Activated CD4-positive, CD25-positive, alpha-beta regulatory T cell treated with anti-CD3 and anti-CD28 coated beads, Interleukin-2, amount 50 U/mL, for 16 hours (primary cell): ENCODE results near the gene KIF23.
A peak's percentile ranks its signal among the peaks of the same experiment; 100 is the strongest.

Experiments used
- DNase-seq: peaks from one replicate; pipeline ENCODE4 v3.0.0-alpha.2; 2020; ENCODE audit warnings: low read depth, low spot score

KIF23 gene

GRCh38 chr15:69394556-69395282 lies 19.4 kb upstream of the KIF23 start:
- peak; percentile 61 for DNase-seq

- no peak for DNase-seq
Measured at GRCh38 chr15:69395460-69395859, 18.7 kb upstream of the KIF23 start.

GRCh38 chr15:69395991-69396390 lies 18.2 kb upstream of the KIF23 start:
- no peak for DNase-seq

- no peak for DNase-seq
Measured at GRCh38 chr15:69398491-69398891, 15.7 kb upstream of the KIF23 start.

DNA sequence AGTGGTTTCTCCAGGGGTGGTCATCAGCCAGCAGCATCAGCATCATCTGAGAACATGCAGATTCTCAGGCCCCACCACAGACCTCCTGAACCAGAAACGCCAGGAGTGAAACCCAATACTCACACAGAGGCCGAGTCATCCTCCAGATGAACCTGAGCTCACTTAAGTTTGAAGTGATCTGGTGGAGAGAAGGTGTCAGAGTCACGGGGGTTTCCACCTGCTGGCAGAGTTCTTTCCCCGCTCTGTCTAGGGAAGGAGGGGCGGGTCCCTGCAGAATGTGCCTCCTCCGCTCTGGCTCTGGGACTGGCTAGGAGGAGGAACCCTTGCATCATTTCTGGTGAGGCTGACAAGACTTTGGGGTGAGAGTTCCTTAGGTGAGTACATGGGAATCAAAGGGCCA lies 13.3 kb upstream of the KIF23 start:
- no peak for DNase-seq

DNA sequence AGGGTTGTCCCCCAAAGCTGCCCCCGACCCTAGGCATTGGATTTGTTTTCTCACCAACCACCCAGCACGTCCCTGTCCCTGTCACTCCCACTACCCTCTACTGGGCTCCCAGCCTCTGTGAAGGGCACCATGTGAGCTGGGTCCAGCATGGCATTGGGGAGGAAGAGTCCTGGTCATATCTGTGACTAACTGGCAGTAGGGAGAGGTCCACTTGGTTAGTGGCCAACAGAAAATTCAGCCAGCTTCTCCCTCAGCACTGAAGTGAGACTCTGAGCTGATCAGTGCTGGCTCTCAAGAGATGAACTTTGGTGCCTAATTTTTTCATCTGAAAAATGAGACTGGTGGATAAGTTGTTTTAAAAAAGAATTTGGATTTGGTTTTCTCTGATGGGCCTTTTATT lies 11.3 kb upstream of the KIF23 start:
- DNase-seq: no peak

DNA sequence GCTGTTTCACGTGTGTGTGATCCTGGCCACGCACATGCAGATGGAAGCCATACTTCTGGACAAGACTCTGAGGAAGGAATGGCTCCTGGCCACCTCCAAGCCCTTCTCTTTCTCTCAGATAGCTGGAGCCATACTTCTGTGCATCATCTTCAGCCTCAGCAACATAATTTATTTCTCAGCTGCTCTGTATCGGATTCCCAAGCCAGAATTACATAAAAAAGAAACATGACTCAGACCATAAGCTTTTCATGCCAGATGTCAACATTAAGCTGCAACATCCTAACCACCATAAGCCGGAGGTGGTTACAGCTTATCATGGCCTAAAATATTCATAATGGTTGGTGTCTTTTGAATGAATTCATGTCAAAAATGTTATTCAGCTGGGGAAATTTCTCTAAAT lies 10.6 kb upstream of the KIF23 start:
- DNase-seq: no peak

DNA sequence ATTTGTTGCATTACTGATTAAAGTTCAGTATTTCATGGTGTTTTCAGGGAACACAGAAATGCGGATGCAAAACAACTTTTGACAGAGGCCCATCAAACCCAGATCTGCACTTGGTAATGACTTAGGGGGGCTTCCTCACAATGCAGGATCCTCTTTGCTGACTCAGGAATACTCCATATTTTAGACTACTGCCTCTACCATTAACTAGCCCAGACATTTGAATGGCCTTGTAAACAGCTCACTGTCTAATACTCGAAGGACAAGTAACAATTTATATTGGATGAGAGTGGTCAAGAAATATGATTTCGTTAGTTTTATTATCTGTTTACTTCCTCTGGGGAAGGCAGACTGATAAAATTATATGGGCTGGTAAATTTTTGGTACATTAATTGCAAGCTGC lies 9.0 kb upstream of the KIF23 start:
- no peak for DNase-seq

DNA sequence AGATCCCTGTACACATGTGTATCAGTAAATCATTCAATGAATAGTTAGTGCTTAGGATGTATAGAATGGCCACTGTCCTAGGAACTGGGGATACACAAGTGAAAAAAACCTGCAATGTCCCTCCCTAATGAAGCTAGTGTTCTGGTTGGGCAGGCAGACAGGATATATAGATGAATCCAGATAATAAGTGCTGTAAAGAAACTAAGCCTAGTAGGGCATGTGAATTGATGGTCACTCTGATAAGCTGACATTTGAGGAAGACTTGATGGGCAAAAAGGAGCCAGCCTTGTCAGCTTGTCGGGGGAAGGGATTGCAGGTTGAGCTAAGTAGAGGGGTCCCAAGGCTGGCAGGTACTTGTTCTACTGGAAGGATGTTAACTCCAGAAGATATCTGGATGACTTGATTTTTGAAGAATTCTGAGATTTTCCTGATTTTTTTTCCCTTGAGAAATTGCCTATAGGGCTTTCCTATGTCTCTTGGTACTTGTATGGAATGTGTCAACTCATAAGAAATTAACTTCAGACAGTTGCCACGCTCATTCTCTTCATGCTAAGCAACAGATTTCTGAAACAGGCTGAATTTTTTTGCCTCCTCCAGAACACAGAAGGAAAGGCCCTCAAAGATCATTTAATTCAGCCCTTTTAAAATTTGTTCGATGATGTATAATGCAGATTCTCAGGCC lies 6.3 kb upstream of the KIF23 start:
- DNase-seq: no peak

DNA sequence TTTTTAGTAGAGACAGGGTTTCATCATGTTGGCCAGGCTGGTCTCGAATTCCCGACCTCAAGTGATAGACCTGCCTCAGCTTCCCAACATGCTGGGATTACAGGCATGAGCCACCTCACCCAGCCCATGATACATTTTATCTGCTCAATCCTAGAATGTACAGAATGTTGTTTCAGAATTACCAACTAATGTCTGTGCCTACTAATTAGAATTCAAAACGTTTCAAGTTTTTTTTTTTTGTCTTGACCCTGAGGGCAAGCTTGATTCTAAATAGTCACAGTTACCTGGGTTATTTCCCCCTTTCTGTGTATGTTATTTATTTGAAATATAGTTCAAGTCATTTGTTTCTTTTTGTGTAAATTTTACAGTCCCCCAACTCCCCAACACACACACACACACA lies 5.3 kb upstream of the KIF23 start:
- no peak for DNase-seq

- DNase-seq: no peak
Measured at GRCh38 chr15:69410248-69410874, 3.8 kb upstream of the KIF23 start.

DNA sequence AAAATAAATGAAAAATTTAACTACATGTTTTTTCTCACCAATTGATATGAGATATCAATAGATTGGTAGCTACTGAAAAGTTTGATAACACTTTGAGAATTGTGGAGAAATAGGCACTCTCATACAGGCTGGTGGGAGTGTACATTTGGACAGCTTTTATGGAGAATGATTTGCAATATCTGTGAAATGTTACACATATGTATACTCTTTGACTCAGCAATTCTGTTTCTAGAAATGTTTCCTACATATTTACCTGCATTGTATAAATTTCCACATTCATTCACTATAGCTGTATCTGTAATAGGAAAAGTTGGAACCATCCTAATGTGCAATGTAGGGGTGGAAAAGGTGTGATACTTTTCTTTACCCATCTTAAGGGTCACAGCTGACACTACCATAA lies 1.9 kb upstream of the KIF23 start:
- no peak for DNase-seq

- DNase-seq: no peak
Measured at GRCh38 chr15:69412701-69413100, 1.4 kb upstream of the KIF23 start.

GRCh38 chr15:69414701-69415167 lies 585 bp downstream of the KIF23 start:
- no peak for DNase-seq

DNA sequence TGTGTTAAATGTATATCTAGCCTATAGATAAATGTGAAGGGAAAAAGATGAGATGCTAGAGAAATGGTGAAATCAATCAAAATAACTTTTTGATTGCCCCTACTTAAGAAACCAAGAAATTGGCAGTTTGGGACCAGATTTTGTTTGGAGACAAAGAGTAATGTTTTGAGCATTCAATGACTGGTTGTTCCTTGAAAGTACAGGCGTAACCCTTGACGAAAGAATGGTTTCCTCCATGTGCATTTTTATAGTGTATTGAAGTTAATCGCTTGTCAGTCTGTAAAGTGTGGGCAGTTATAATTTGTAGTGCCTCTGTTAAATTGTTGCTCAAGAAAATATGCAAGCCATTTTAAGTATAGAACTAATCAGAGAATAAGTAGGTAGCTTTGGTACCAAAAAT lies 1.2 kb downstream of the KIF23 start:
- no peak for DNase-seq

DNA sequence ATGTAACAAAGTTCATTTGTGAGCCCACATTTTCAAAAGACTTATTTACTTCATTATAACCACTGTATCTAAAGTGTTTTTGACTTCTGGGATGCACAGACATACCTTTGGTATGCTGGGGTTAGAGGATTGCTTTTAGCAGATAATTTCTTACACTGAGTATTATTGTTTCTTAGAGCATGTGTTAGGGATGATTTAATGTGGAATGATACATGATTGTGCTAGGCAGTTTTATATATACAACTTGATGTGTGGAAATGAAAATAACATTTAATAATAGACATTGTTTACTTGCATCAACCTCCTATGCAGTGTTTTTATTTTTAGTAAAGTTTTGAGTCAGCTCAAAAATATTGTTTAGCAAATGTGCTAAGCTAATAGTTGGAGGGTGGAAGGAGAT lies 3.4 kb downstream of the KIF23 start:
- DNase-seq: no peak

- no peak for DNase-seq
Measured at GRCh38 chr15:69421498-69421897, 7.3 kb downstream of the KIF23 start.

DNA sequence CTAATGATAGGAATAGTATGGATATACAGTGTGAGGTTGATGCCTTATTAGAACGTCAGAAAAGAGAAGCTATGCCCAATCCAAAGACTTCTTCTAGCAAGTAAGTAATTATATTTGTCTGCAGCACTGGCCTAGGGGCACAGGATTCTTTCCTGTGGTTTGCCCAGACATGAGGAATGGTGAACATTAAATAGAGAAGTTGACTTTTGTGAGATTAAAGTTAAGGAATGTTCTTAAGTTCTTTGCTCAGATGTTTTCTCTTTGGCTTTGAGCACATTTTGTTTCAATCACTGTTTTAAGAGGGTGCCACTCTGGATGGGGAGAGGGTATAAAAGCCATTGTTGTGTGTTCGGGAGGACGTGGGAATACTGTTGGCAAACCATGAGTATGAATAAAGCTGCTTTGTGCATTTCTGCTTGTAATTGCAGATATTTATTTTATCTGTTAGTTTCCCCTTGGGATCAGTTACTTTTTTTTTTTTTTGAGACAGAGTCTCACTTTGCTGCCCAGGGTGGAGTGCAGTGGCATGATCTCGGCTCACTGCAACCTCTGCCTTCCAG lies 8.3 kb downstream of the KIF23 start:
- no peak for DNase-seq

DNA sequence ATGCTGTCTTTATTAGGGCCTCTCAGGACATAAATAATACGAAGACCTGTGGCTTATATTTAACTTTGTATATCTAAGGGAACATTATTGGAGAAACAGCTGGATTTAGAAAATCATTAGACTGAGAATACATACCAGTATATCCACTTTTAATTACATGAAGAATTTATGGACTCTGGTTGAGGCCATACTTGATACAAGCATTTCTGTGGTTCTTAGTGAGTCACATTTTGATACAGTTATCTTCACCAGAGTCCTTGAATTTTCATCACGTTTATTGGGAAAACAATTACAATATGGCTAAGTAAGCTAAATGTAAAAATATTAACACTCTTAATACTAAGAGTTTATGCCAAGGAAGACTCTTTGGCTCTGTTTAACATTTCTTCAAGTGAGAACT lies 9.9 kb downstream of the KIF23 start:
- no peak for DNase-seq

DNA sequence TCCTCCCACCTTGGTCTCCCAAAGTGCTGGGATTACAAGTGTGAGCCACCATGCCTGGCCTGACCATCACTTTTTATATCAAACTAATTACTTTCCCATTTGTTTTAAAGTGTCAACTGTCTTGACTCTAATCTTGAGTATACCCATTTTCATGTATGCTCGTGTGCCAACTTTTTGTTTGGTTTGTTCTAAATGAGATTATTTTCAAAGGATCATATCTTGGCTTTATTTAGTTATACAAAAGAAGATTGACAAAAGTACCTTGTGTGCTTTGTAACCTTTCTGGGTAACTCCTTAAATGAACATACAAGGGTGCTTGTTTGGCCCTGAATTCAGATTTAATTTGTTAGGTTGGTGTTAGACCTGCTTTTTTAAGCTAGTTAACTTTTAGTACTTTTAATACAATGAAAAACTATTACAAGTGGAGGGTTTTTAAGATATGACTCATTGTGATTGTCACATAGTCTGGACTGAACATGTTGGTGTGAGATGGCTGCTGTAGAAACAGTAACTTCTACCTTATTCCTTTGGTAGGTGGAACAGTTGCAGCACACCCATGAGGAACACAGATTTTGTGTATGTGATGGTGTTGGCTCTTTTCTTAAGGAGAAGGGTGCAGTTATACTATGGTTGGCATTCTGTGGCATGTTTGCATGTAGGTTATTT lies 10.7 kb downstream of the KIF23 start:
- DNase-seq: no peak

DNA sequence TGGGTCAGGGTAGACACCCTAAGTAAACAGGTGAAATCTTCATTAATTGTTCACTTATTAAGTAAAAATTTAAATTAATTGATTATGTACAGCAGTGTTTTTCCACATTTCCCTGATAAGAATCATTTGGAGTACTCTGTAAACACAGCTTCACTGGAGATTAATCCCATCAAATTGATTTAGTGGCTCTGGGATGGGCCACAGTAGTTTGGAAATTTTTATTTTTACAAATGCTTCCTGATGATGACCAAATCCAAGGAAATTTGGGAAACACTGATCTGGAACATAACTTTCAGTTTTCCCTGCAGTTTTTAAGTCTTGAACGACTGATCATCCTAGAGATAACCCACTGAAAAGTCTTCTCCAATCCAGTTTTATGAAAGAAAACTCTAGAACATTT lies 19.7 kb downstream of the KIF23 start:
- DNase-seq: no peak

DNA sequence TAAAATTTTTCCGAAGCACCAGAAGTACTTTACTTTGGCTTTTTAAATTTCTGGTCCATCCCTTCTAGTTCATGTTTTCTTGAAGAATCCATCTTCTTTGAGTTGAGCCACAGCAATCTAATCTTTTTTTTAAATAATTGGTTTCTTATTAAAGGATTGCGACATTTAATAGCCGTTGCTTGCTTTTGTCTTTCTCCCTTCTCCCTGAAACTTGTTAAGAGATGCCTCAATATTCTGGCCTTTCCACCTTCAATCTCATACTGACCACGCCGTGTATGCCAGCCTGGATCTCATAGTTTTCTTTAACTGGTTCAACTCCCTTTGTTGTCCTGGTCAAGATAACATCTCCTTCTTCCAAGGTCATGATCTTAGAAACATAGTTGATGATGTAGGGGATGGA lies 20.1 kb downstream of the KIF23 start:
- no peak for DNase-seq
